Loucy (cell line): ENCODE results near the gene TMEM184A.
A peak's percentile ranks its signal among the peaks of the same experiment; 100 is the strongest.

Experiments
- H2AFZ ChIP-seq: fragments of 200-600 bp; sonication (generic); 2 replicates; pipeline ENCODE4 v1.6.0; 2016; ENCODE audit warnings: antibody characterized with exemption, mild to moderate bottlenecking, low read length, moderate library complexity
- H3F3A ChIP-seq: fragments of 200-600 bp; 2 replicates; pipeline ENCODE4 v1.6.0; 2016; ENCODE audit warnings: antibody characterized with exemption, low read depth, mild to moderate bottlenecking
- H3K27me3 ChIP-seq: fragments of 200-600 bp; sonication (generic); 2 replicates; pipeline ENCODE4 v1.6.1; 2014; ENCODE audit warnings: low read length, mild to moderate bottlenecking; ENCODE audit not compliant: insufficient read depth, poor library complexity, severe bottlenecking
- H3K36me3 ChIP-seq: fragments of 200-600 bp; sonication (generic); 2 replicates; pipeline ENCODE4 v1.6.1; 2016; ENCODE audit warnings: low read length; ENCODE audit not compliant: insufficient read depth
- H3K4me1 ChIP-seq: fragments of 200-600 bp; sonication (generic); 2 replicates; pipeline ENCODE4 v1.5.1; 2014; ENCODE audit warnings: low read length, mild to moderate bottlenecking; ENCODE audit not compliant: insufficient read depth, poor library complexity, severe bottlenecking
- H3K4me2 ChIP-seq: fragments of 200-600 bp; sonication (generic); 2 replicates; pipeline ENCODE4 v1.6.0; 2014; ENCODE audit warnings: antibody characterized with exemption, low read length, low read depth, mild to moderate bottlenecking; ENCODE audit not compliant: poor library complexity, severe bottlenecking
- H3K4me3 ChIP-seq: fragments of 200-600 bp; sonication (generic); 2 replicates; pipeline ENCODE4 v1.5.1; 2014; ENCODE audit warnings: low read length, mild to moderate bottlenecking, mixed read lengths; ENCODE audit not compliant: poor library complexity, severe bottlenecking
- H3K79me2 ChIP-seq: fragments of 200-600 bp; sonication (generic); 2 replicates; pipeline ENCODE4 v1.6.1; 2014; ENCODE audit warnings: low read length; ENCODE audit not compliant: insufficient read depth
- H3K9ac ChIP-seq: fragments of 200-600 bp; sonication (generic); 2 replicates; pipeline ENCODE4 v1.6.0; 2014; ENCODE audit warnings: mild to moderate bottlenecking, low read depth, low read length, moderate library complexity; ENCODE audit not compliant: poor library complexity, severe bottlenecking
- H3K9me2 ChIP-seq: fragments of 200-600 bp; sonication (generic); replicated peaks from 2 replicates; pipeline ENCODE4 v1.6.1; 2016; ENCODE audit warnings: low read depth, low read length, mixed read lengths
- H3K9me3 ChIP-seq: fragments of 200-600 bp; sonication (generic); 2 replicates; pipeline ENCODE4 v1.6.1; 2014; ENCODE audit warnings: mild to moderate bottlenecking, antibody characterized with exemption, low read length, low read depth; ENCODE audit not compliant: insufficient read depth
- H4K20me1 ChIP-seq: fragments of 200-600 bp; sonication (generic); 2 replicates; pipeline ENCODE4 v1.6.0; 2014; ENCODE audit warnings: antibody characterized with exemption, low read length, mild to moderate bottlenecking; ENCODE audit not compliant: insufficient read depth, poor library complexity, severe bottlenecking
- CTCF ChIP-seq: fragments of 200-600 bp; sonication (generic); conservative IDR thresholded peaks from 2 replicates; pipeline ENCODE4 v1.5.1; 2014; ENCODE audit warnings: mild to moderate bottlenecking, antibody characterized with exemption, low read length
- EZH2phosphoT487 ChIP-seq: fragments of 200-600 bp; IDR thresholded peaks from 2 replicates; pipeline ENCODE4 v1.6.1; 2018; ENCODE audit warnings: antibody characterized with exemption, mild to moderate bottlenecking, moderate library complexity, borderline replicate concordance

The TMEM184A gene

GRCh38 chr7:1502845-1503244, 53.2 kb downstream of the TMEM184A start:
- no peaks in the 10 kb centered on the region for H3K27me3 ChIP-seq
- peaks cover 40% of the 10 kb centered on the region for H4K20me1 ChIP-seq
- peak overlapping the region; percentile 85 for H3K4me3 ChIP-seq
- H3K9me2 ChIP-seq, result no peaks in the 10 kb centered on the region
- TF ChIP-seq CTCF (no peak), EZH2phosphoT487 (no peak)
- peaks cover 57% of the 10 kb centered on the region for H3K79me2 ChIP-seq
- H3F3A ChIP-seq, result 0 out of 2 replicates have a peak, but pooled peaks cover 8% of the 10 kb centered on the region
- H3K9me3 ChIP-seq, result no peaks in the 10 kb centered on the region
- peak overlapping the region; percentile 88 for H3K9ac ChIP-seq
- H2AFZ ChIP-seq, result no peak overlapping the region
- peak overlapping the region; percentile 97 for H3K4me2 ChIP-seq
- peaks cover 33% of the 10 kb centered on the region; the same call in 1 of the 2 replicates for H3K36me3 ChIP-seq
- peaks cover 39% of the 10 kb centered on the region for H3K4me1 ChIP-seq

GRCh38 chr7:1501487-1502270, 54.3 kb downstream of the TMEM184A start:
- H3K36me3 ChIP-seq, result peaks cover 45% of the 10 kb centered on the region; the same call in 1 of the 2 replicates
- TF ChIP-seq CTCF (no peak), EZH2phosphoT487 (no peak)
- no peaks in the 10 kb centered on the region for H3K27me3 ChIP-seq
- H3K4me1 ChIP-seq, result peaks cover 29% of the 10 kb centered on the region
- H3K9me2 ChIP-seq, result no peaks in the 10 kb centered on the region
- peaks cover 43% of the 10 kb centered on the region for H4K20me1 ChIP-seq
- H3F3A ChIP-seq, result 0 out of 2 replicates have a peak, but pooled peaks cover 4% of the 10 kb centered on the region
- H3K4me2 ChIP-seq, result peak overlapping the region; percentile 97
- peak overlapping the region; percentile 22 for H3K9ac ChIP-seq
- H2AFZ ChIP-seq, result no peak overlapping the region
- peak overlapping the region; percentile 85 for H3K4me3 ChIP-seq
- no peaks in the 10 kb centered on the region for H3K9me3 ChIP-seq
- H3K79me2 ChIP-seq, result peaks cover 57% of the 10 kb centered on the region

GRCh38 chr7:1500064-1500807, 55.8 kb downstream of the TMEM184A start:
- peaks cover 43% of the 10 kb centered on the region for H4K20me1 ChIP-seq
- H3K4me1 ChIP-seq, result peaks cover 18% of the 10 kb centered on the region
- TF ChIP-seq CTCF (no peak), EZH2phosphoT487 (no peak)
- H3F3A ChIP-seq, result no peaks in the 10 kb centered on the region
- H3K36me3 ChIP-seq, result peaks cover 58% of the 10 kb centered on the region; the same call in 1 of the 2 replicates
- H3K4me3 ChIP-seq, result no peak overlapping the region
- H3K9ac ChIP-seq, result no peak overlapping the region
- no peaks in the 10 kb centered on the region for H3K9me2 ChIP-seq
- peaks cover 47% of the 10 kb centered on the region for H3K79me2 ChIP-seq
- no peak overlapping the region for H2AFZ ChIP-seq
- H3K4me2 ChIP-seq, result no peak overlapping the region
- no peaks in the 10 kb centered on the region for H3K9me3 ChIP-seq
- H3K27me3 ChIP-seq, result no peaks in the 10 kb centered on the region
